Stimulated activated naive CD4-positive, alpha-beta T cell treated with Interleukin-2 at 50 U/mL for 16 hours (primary cell): ENCODE data around the gene EPHB1.

Source experiments
- DNase-seq: peaks from one replicate; lab custom pipeline; 2025; lab: John Stamatoyannopoulos, UW

The EPHB1 gene

GRCh38 chr3:134794950-134795745, at the start of gene EPHB1:
TSS of gene EPHB1 (plus strand) at chr3:134795260.
- peak; percentile 24 for DNase-seq

GRCh38 chr3:134748698-134749097, 46.4 kb upstream of the EPHB1 start:
- DNase-seq, result no peak

DNA sequence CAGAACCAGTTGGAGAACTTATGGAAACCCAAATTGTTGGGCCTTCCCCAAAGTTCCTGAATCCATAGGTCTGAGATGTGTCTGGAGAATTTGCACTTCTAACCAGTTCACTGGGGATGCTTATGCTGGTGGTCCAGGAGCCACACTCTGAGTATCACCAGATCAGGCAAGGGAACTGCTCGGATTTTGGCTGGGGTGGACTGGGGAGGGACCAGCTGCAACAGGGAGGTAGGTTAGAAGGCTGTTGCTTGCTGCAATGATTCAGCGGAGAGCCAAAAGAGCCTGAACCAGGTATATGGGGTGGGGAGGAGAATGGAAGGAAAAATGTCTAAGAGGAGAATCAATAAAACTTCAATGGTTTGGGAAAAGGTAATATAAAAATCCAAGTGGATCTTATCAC, 45.9 kb upstream of the EPHB1 start:
- no peak for DNase-seq

- DNase-seq, result no peak
Measured at GRCh38 chr3:134749802-134750553, 45.1 kb upstream of the EPHB1 start.

GRCh38 chr3:134751831-134752230, 43.2 kb upstream of the EPHB1 start:
- no peak for DNase-seq

- DNase-seq, result no peak
Measured at GRCh38 chr3:134752761-134753461, 42.1 kb upstream of the EPHB1 start.

DNA sequence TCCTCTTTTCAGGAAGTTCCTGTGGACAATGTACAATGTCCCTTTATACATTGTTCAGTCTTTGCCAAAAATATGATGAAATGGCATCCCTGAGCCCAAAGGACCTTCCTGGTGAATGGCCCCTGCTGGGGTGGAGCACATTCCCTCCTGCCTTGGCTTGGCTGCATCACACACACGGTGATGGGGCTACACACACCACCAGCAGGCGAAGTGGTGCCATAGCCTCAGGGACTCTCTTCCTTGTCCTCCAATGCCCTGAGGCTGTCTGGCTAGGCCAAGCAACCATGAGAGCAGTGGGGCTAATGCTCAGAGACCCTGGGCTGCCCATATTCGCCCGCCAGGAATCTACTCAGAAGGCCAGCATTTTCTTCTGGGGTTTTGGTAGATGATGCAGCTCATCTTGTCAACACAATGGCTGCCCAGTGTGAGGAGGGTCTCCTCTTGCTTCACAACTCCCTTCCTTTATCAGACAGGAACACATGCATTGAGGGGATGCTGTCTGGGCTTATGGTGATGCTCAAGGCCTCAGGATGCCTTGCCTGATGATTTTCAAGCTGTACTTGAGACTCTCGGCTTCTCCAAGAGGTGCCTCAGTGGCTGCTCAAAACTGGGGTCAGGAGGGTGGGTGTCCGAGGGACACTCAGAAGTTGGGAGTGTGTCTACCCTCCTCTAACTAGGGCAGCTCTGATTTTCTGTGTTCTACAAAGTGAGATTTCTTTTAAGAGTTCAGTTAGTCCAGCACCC, 40.9 kb upstream of the EPHB1 start:
- no peak for DNase-seq

- DNase-seq, result no peak
Measured at GRCh38 chr3:134754768-134755559, 40.1 kb upstream of the EPHB1 start.

- no peak for DNase-seq
Measured at GRCh38 chr3:134755821-134756220, 39.2 kb upstream of the EPHB1 start.

GRCh38 chr3:134757549-134758069, 37.5 kb upstream of the EPHB1 start:
- no peak for DNase-seq

- no peak for DNase-seq
Measured at GRCh38 chr3:134761213-134761612, 33.8 kb upstream of the EPHB1 start.

- DNase-seq, result no peak
Measured at GRCh38 chr3:134762016-134762415, 33.0 kb upstream of the EPHB1 start.

GRCh38 chr3:134765468-134765867, 29.6 kb upstream of the EPHB1 start:
- no peak for DNase-seq

DNA sequence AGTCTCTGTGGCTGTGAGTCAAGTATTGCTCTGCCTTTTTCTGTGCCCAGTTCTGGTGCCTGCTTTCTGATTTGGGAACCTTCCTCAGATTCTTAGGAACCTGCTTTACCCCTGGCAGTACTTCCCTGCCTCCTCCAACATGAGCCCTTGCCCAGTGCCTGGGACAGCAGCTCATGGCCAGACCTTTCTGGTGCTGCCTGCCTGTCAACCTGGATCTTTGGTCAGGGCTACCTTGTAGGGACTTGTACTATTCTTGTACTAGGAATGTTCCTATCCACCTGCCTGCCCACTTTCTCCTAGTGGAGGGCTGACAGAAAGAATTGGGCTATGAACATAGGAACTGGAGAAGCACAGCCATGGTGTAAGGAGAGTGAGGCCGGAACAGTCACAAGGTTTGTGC, 28.8 kb upstream of the EPHB1 start:
- DNase-seq, result no peak

- no peak for DNase-seq
Measured at GRCh38 chr3:134768116-134768515, 26.9 kb upstream of the EPHB1 start.

DNA sequence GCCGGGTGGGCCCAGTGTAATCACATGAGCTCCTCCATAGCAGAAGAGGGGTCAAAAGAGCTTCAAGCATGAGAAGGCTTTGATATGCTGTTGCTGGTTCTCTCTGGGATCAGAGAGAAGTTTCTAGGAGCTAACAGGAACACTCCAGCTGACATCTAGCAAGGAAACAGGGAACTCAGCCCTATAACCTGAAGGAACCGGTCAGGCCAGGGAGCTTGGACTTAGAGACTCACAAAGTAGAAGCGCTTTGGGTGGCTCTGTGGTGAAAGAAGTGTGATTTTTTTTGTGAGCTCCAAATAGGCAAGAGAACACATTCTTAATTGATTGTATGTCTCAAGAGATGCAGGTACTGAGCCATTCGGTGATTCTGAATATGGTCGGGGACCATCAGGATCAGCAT, 26.2 kb upstream of the EPHB1 start:
- DNase-seq, result no peak

GRCh38 chr3:134769287-134769868, 25.7 kb upstream of the EPHB1 start:
- DNase-seq, result no peak

- no peak for DNase-seq
Measured at GRCh38 chr3:134772011-134772410, 23.0 kb upstream of the EPHB1 start.

GRCh38 chr3:134772591-134772990, 22.5 kb upstream of the EPHB1 start:
- DNase-seq, result no peak

DNA sequence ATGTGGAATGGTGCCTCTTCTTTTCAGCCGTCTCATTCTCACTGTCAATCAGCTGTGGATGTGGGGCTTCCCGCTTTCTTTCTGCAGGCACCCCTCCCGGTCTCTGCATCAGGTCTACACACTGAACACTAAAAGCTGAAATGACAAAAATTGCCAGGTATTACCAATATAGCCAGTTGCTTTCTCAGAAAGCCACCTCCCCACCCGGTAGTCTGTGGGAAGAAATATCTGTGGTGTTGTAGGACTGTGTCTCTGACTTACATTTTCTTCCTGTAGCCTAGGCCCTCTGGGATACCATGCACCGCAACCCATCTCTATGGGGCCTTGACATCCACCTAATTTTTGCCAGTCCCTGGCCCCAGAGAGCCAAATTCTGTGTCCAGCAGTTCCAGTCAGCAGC, 19.2 kb upstream of the EPHB1 start:
- no peak for DNase-seq

GRCh38 chr3:134776518-134776917, 18.5 kb upstream of the EPHB1 start:
- DNase-seq, result no peak
